Measurements from ENCODE around the gene AFF2.

- TF ChIP-seq, protein P1, sequence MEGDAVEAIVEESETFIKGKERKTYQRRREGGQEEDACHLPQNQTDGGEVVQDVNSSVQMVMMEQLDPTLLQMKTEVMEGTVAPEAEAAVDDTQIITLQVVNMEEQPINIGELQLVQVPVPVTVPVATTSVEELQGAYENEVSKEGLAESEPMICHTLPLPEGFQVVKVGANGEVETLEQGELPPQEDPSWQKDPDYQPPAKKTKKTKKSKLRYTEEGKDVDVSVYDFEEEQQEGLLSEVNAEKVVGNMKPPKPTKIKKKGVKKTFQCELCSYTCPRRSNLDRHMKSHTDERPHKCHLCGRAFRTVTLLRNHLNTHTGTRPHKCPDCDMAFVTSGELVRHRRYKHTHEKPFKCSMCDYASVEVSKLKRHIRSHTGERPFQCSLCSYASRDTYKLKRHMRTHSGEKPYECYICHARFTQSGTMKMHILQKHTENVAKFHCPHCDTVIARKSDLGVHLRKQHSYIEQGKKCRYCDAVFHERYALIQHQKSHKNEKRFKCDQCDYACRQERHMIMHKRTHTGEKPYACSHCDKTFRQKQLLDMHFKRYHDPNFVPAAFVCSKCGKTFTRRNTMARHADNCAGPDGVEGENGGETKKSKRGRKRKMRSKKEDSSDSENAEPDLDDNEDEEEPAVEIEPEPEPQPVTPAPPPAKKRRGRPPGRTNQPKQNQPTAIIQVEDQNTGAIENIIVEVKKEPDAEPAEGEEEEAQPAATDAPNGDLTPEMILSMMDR (IDR thresholded peaks at IDR 0.05) = no peak
- TF ChIP-seq POLR2A (IDR thresholded peaks at IDR 0.05) = no peak
Observed at GRCh38 chrX:148929686-148930085, 429.3 kb downstream of the AFF2 start.

All from testis (tissue), 2 donors.